Stimulated activated naive CD8-positive, alpha-beta T cell treated with anti-CD3 and anti-CD28 coated beads, Interleukin-15, Interleukin-2, amounts not matched to agents 100 U/mL and 50 U/mL, for 24 hours (primary cell): ENCODE measurements around the gene MEF2A.

Source experiments
- ATAC-seq: fragments of 150-1000 bp; cut with Tn5 transposase; one replicate; pipeline ENCODE4 v1.10.0; 2021
- DNase-seq: peaks from one replicate; pipeline ENCODE4 v3.0.0; 2021

Gene MEF2A

DNA sequence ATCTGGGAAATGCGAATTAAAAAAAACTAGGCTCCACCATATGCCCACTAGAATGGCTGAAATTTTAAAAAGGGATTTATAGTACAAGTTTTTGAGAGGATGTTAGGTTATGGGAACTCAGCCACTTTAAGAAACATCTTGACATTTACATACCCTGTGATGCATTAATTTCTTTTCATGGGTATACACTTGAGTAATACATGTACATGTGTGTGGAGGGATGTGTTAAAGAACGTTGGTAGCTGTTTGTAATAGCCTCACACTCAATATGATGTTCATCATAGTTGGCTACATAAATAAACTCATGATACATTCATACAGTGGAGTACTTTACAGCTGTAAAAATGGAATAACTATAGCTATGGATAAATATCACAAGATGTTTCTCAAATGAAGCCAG, 40.9 kb downstream of the MEF2A start:
- peak; percentile 80 for ATAC-seq

GRCh38 chr15:99613481-99613880, 47.7 kb downstream of the MEF2A start:
- DNase-seq (no peak), ATAC-seq (no peak)

More for the DNA sequence above, 40.9 kb downstream of the MEF2A start:
- no peak for DNase-seq

- DNase-seq: no peak
- no peak for ATAC-seq
Measured at GRCh38 chr15:99613887-99614647, 48.3 kb downstream of the MEF2A start.

GRCh38 chr15:99614749-99615288, 49.0 kb downstream of the MEF2A start:
- DNase-seq: no peak

GRCh38 chr15:99615460-99615859, 49.7 kb downstream of the MEF2A start:
- ATAC-seq: no peak
- DNase-seq: no peak

More at GRCh38 chr15:99614749-99615288, 49.0 kb downstream of the MEF2A start:
- no peak for ATAC-seq

DNA sequence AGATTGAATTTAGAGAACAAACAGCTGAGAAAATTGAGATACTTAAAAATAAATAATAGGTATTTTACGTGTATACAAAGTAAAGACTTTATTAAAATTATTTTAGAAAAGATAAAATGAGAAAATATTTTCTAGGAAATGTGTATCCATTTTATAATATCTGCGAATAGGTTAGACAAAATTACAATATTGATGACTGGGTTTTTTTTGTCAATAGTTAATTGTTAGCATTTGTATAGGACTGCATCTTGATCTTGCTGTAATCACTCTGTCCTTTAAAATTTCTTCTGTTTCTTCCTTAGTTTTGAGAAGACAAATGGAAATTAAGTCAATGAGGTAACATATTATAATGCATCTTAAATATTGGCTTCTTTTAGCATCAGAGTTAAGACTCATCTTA, 50.3 kb downstream of the MEF2A start:
- DNase-seq (no peak), ATAC-seq (no peak)

DNA sequence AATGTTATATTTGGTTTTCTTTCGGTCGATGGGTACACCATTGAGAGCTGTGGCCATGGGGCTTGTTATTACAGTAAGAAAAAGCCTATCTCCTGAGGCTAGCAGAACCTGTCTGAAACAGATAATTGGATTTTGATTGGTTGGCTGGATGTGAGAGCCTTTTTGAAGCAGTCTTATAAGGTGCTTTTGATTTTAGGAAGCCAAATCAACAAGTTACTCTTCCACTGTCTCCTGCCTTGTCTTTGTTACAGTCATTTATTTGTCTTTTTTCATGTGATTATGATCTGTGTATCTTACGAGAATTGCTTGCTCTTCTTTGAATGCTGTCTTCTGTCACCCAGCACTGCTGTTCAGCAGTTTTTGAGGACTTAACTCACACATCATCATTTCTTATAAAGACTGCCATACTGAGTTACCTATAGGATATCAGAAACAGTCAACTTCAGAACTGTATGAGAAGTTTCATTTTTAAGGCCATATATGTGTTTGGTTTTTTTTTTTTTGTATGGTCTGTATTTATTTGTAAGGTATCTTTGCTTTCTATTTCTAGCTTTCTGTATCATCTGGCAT, 51.1 kb downstream of the MEF2A start:
- no peak for ATAC-seq
- DNase-seq: no peak

GRCh38 chr15:99618941-99619411, 53.2 kb downstream of the MEF2A start:
- ATAC-seq: no peak
- no peak for DNase-seq

DNA sequence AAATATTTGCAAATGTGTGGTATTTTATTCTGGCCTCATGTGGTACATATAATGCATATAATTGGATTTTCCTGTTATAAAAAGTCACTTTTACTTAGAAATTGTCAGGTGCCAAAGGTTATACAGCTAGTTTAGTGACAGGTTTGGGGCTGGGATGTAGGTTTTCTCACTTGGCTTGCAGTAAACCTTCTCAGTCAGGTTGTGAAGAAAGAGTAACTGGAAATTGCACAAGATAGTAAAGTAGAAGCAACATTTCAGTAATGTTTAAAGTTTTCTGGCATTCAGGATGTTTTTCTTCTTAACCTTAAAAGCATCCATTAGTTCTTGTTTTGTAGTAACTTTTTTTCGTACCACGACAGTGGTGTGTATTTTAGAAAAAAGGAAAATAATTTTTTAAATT, 53.9 kb downstream of the MEF2A start:
- DNase-seq (no peak), ATAC-seq (no peak)

DNA sequence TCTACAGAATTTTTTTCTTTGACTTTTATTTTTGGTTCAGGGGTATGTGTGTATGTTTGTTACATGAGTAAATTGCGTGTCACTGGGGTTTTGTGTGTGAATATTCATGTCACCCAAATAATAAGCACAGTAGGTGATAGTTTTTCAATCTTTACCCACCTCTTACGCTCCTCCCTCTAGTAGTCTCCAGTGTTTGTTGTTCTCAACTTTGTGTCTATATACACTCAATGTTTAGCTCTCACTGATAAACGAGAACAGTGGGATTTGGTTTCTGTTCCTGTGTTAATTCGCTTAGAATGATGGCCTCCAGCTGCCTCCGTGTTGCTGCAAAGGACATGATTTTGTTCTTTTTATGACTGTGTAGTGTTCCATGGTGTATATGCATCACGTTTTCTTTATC, 54.4 kb downstream of the MEF2A start:
- DNase-seq: no peak
- ATAC-seq: no peak

- no peak for ATAC-seq
- DNase-seq: no peak
Measured at GRCh38 chr15:99621767-99622166, 56.0 kb downstream of the MEF2A start.

GRCh38 chr15:99628374-99629001, 62.7 kb downstream of the MEF2A start:
- ATAC-seq: no peak

DNA sequence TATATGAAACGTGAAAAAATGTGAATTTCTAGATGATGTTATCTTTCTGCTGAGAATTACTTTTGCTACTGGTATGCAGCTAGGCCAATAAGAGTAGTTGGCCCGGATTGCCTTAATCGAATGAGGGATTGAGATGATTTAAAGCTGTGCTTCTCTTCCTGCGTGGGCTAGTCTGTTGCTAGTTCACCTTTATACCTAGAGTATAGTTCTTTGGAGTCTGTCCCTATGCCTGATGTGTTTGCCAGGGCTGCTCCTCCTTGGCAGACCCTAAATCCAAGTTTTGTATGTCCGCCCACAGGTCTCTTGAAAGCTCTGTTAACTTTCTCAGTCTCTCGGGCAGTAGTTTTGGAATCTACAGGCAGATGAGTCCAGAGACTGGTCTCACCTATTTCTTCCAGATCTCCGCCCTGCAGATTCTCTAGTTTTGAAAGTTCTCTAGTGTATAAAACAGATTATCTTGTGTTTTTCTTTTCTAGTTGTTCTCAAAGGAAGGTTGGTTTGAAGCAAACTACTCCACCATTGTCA, 64.9 kb downstream of the MEF2A start:
- no peak for ATAC-seq
- no peak for DNase-seq

More at GRCh38 chr15:99628374-99629001, 62.7 kb downstream of the MEF2A start:
- DNase-seq: no peak

GRCh38 chr15:99631255-99631654, 65.5 kb downstream of the MEF2A start:
- ATAC-seq (peak; percentile 57), DNase-seq (no peak)

DNA sequence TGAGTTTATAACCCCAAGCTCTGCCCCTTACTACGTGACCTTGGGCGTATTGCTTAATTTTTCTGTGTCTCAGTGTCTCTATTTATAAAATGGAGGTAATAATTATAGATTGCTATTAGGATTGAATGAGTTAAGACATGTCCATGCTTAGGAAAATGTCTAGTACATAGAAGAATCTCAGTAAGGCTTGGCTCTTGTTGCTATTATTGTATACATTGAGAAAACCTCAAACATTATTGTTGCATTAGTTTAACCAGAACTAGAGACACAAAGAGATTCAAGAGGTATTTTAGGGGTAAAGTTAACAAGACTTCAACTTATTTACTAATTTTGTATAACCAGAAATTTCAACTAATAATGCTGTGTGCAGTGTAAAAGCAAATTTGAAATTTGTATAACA, 66.7 kb downstream of the MEF2A start:
- no peak for ATAC-seq
- DNase-seq: no peak

DNA sequence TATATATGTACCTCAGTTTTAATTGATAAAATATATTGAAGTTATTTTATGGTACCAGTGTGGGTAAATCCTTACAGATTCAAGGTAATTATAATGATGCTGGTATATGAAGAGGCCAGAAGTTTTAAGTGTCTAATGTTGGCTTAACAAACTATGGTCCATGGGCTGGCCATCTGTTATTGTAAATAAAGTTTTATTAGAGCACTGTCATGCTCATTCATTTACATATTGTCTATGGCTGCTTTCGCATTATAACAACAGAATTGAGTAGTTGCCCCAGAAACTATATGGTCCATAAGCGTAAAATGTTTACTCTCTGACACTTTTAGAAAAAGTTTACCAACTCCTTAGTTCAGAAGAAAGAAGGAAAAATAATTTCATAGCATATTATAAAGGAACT, 67.9 kb downstream of the MEF2A start:
- no peak for DNase-seq
- no peak for ATAC-seq

DNA sequence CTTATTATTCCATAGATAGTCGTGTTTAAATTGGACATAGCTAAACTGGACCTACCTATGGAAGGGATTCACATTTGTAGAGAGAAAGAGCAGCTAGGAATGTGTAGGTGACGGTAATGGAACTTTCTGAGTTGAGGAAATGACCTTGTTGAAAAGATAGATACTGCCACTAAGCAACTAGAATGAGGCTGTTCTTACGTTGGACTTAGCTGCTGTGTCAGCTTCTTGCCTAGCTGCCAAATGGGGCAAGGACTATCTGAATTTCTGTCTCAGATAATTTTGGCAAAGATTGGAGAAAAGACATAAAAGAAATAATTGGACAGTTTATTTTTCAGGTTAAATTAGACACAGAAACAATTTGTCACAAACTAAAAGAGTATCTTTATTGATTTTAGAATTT, 68.8 kb downstream of the MEF2A start:
- no peak for DNase-seq
- ATAC-seq: no peak

DNA sequence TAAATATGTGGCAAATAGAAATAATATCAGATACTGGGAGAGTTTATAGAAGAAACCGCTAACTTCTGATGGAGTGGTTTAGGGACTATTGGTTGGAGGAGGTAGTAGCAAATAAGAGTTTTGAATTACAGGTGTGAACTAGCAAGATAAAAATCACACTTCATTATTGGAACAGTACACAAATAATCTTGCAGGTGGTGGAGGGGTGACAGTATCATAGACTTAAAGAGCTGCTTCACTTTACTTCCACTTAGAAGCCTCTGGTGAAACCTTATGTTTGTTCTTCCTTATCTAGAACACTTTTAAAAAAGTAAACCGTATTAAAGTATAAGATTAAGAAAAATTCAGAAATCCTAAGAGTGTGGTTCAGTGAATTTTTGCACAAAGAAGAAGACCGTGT, 69.4 kb downstream of the MEF2A start:
- no peak for DNase-seq
- ATAC-seq: no peak

DNA sequence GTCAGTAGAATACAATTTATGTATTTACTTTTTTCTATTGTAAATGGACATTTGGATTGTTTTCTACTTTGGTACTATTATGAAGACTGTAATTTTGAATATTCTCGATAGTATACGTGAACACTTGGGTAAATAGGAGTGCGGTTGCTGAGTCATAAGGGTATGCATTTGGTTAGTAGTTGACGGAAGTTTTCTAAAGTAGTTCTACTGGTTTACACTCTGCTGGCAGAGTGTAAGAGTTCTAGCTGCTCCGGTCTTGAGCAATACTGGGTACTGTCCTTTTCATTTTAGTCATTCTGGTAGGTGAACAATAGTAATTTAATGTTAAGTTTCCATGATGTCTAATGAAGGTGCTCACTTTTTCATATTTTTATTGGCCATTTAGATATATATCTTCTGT, 70.0 kb downstream of the MEF2A start:
- no peak for DNase-seq
- ATAC-seq: no peak

DNA sequence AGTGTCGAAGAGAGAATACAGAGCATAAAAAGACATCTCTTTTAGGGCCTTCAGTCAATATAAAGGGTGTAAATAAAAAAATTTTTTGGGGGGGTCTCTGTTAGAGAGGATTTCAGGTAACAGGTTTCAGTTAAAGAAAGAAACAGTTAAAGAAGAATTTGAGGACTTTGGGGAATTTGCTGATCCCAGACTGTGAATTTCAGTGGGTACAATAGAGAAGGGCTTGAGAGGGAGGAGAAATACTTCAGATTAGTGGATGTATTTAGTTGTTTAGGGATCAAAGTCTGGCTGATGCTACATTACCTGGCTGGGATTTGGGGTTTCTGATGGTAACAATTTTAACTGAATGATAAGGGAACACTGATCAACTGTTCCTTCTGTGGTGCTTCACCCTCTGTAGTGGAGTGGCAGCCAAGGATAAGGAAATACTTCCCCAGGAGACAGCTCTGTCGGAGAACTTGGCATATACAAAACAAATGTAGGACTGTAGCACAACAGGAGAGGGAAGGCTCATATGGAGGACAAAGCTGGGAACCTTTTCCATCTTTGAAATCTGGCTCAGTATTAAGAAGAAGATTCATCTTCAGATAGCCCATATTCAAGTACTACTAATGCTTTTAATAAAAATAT, 79.2 kb downstream of the MEF2A start:
- no peak for ATAC-seq
- no peak for DNase-seq

DNA sequence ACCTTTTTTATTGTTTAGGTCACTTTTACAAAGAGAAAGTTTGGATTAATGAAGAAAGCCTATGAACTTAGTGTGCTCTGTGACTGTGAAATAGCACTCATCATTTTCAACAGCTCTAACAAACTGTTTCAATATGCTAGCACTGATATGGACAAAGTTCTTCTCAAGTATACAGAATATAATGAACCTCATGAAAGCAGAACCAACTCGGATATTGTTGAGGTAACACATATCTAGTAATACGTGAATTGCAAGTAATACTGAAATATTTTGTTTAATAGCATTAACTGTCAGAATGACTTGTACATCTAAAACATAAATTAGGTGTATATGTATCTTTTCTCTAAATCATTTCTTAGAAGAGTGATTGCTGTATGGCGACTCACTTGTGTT, 79.8 kb downstream of the MEF2A start:
- DNase-seq: no peak
- ATAC-seq: no peak

DNA sequence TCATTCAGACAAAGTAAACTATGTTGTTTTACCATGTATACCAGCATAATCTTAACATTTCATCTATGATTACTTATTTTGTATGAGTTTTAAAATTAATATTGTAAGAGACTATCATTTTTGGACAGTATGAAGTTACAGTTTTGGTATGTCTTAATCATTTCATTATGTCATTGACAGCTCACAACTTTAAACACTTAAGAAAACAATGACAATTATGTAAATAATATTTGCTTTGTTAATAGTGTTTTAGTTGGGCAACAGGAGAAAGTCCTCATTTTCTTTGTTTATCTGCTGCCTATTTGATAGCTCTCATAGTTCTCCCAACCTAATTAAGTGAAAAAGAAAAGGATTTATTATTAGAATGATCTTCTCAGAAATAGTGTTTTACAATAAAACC, 80.2 kb downstream of the MEF2A start:
- DNase-seq (no peak), ATAC-seq (no peak)
